NT2/D1 (cell line): ENCODE results near the gene LRRC49.

ENCODE experiments used
- SUZ12 ChIP-seq: IDR thresholded peaks from 2 replicates; pipeline ENCODE4 v1.6.1; 2011; ENCODE audit not compliant: insufficient read length, insufficient read depth; ENCODE audit errors: extremely low read depth
- YY1 ChIP-seq: IDR thresholded peaks from 2 replicates; pipeline ENCODE4 v1.6.1; 2011; ENCODE audit not compliant: insufficient read length, insufficient read depth
- ZNF274 ChIP-seq: IDR thresholded peaks from 2 replicates; pipeline ENCODE4 v1.6.1; 2011; ENCODE audit warnings: mild to moderate bottlenecking, low read depth, low read length

DNA sequence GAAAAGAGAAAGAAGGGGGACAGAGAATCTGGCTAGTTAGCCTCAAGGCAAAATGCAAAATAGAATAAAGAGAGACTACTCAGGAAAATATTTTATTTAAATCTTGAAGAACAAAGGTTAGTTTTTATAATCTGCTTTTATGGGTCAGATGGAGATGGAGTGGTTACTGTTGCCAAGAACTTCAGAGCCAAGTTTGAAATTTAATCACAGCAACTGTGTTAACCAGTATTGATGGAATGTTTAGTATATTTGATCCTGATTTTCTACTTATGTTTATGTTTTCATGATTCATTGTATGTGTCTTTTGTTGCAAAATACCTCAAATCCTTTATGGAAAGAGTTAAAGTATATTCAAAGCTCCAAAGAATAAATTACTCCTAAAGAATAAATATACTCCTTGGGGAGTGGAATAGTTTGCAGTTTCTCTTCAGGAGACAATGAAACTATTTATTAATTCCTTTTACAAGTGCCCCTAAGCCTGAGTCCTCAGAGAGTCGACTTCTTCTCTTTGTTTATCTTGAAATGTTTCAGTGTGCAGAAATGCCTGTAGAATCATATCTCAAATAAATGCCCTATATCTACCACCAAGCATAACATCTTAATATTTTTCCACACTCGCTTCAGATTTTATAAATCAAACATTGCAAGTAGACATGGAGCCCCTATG is 161.8 kb downstream of the LRRC49 start:
- no peak for TF ChIP-seq SUZ12
- TF ChIP-seq YY1 = no peak
- TF ChIP-seq ZNF274 = no peak
